NCI-H82 (cell line): ENCODE results near the gene EFNA5.
A peak's percentile ranks its signal among the peaks of the same experiment; 100 is the strongest.

Experiments
- DNase-seq: peaks from one replicate; lab custom pipeline; 2025; lab: John Stamatoyannopoulos, UW

Gene EFNA5

GRCh38 chr5:107639990-107640389 lies 30.7 kb downstream of the EFNA5 start:
- no peak for DNase-seq

GRCh38 chr5:107636555-107636954 lies 34.2 kb downstream of the EFNA5 start:
- no peak for DNase-seq

- no peak for DNase-seq
These were observed 34.7 kb downstream of the EFNA5 start for GRCh38 chr5:107636068-107636467.

GRCh38 chr5:107634981-107635848 lies 35.5 kb downstream of the EFNA5 start:
- DNase-seq, result no peak

- DNase-seq, result no peak
These were observed 37.4 kb downstream of the EFNA5 start for GRCh38 chr5:107633171-107633901.

- DNase-seq, result no peak
These were observed 38.9 kb downstream of the EFNA5 start for GRCh38 chr5:107631805-107632362.

- DNase-seq, result no peak
These were observed 40.6 kb downstream of the EFNA5 start for GRCh38 chr5:107630184-107630583.

- no peak for DNase-seq
These were observed 46.5 kb downstream of the EFNA5 start for GRCh38 chr5:107624235-107624634.

- DNase-seq, result no peak
These were observed 49.6 kb downstream of the EFNA5 start for GRCh38 chr5:107621089-107621488.

GRCh38 chr5:107619781-107620180 lies 51.0 kb downstream of the EFNA5 start:
- no peak for DNase-seq

- DNase-seq, result no peak
These were observed 52.5 kb downstream of the EFNA5 start for GRCh38 chr5:107618242-107618641.

- no peak for DNase-seq
These were observed 53.7 kb downstream of the EFNA5 start for GRCh38 chr5:107617052-107617451.

GRCh38 chr5:107616213-107616612 lies 54.5 kb downstream of the EFNA5 start:
- DNase-seq, result no peak

GRCh38 chr5:107615299-107615817 lies 55.4 kb downstream of the EFNA5 start:
- no peak for DNase-seq

- DNase-seq, result no peak
These were observed 58.2 kb downstream of the EFNA5 start for GRCh38 chr5:107612541-107612940.

GRCh38 chr5:107610798-107611197 lies 59.9 kb downstream of the EFNA5 start:
- no peak for DNase-seq

- DNase-seq, result no peak
These were observed 62.9 kb downstream of the EFNA5 start for GRCh38 chr5:107607671-107608345.

- DNase-seq, result no peak
These were observed 63.5 kb downstream of the EFNA5 start for GRCh38 chr5:107607196-107607595.

- no peak for DNase-seq
These were observed 65.1 kb downstream of the EFNA5 start for GRCh38 chr5:107605596-107606125.

GRCh38 chr5:107604990-107605389 lies 65.7 kb downstream of the EFNA5 start:
- peak; percentile 74 for DNase-seq

GRCh38 chr5:107604146-107604910 lies 66.4 kb downstream of the EFNA5 start:
- no peak for DNase-seq
